GM18517 (cell line): ENCODE data around the gene HOXA6.

Experiments used
- ATAC-seq: cut with Tn5 transposase; IDR thresholded peaks from one replicate; pipeline ENCODE4 v1.9.1; 2021; ENCODE audit warnings: mild to moderate bottlenecking, moderate library complexity; ENCODE audit not compliant: unreplicated experiment

Gene HOXA6

GRCh38 chr7:27101957-27102580 lies 45.5 kb downstream of the HOXA6 start:
- ATAC-seq: no peak

GRCh38 chr7:27101171-27101956 lies 46.2 kb downstream of the HOXA6 start:
- ATAC-seq: no peak

- ATAC-seq: no peak
These were observed 46.8 kb downstream of the HOXA6 start for GRCh38 chr7:27100694-27101170.

- ATAC-seq: no peak
These were observed 47.9 kb downstream of the HOXA6 start for GRCh38 chr7:27099453-27100370.

- ATAC-seq: no peak
These were observed 48.8 kb downstream of the HOXA6 start for GRCh38 chr7:27098578-27099451.

GRCh38 chr7:27097686-27098577 lies 49.6 kb downstream of the HOXA6 start:
- no peak for ATAC-seq

- ATAC-seq: no peak
These were observed 50.6 kb downstream of the HOXA6 start for GRCh38 chr7:27096768-27097514.

- ATAC-seq: peak; percentile 80
These were observed 51.4 kb downstream of the HOXA6 start, which contains the start of gene HOXA1 for GRCh38 chr7:27095897-27096767. HOXA1 (minus strand) TSS chr7:27096000; CDS start chr7:27095912, 88 bp downstream.
